Stimulated activated memory B cell treated with anti-CD40 and anti-IgM and Interleukin-4, amounts not matched to agents 10 μg/mL and 1 μg/mL and 100 μg/mL, for 72 hours (primary cell): ENCODE results near the gene COX18.

Source experiments
- ATAC-seq: fragments of 150-1000 bp; cut with Tn5 transposase; 2 replicates; pipeline ENCODE4 v1.10.0; 2021
- H3K27ac Mint-ChIP-seq: one replicate; pipeline ENCODE4 v1.8.0; 2022; ENCODE audit warnings: mild to moderate bottlenecking, mixed read lengths
- H3K27me3 Mint-ChIP-seq: one replicate; pipeline ENCODE4 v1.8.0; 2022; ENCODE audit warnings: mixed read lengths
- H3K36me3 Mint-ChIP-seq: one replicate; pipeline ENCODE4 v1.8.0; 2022; ENCODE audit warnings: mixed read lengths
- H3K4me1 Mint-ChIP-seq: one replicate; pipeline ENCODE4 v1.8.0; 2022; ENCODE audit warnings: mixed read lengths
- H3K4me3 Mint-ChIP-seq: one replicate; pipeline ENCODE4 v1.8.0; 2022; ENCODE audit warnings: mild to moderate bottlenecking, moderate library complexity, mixed read lengths
- H3K9me3 Mint-ChIP-seq: one replicate; pipeline ENCODE4 v1.8.0; 2022; ENCODE audit warnings: mixed read lengths

COX18 gene

DNA sequence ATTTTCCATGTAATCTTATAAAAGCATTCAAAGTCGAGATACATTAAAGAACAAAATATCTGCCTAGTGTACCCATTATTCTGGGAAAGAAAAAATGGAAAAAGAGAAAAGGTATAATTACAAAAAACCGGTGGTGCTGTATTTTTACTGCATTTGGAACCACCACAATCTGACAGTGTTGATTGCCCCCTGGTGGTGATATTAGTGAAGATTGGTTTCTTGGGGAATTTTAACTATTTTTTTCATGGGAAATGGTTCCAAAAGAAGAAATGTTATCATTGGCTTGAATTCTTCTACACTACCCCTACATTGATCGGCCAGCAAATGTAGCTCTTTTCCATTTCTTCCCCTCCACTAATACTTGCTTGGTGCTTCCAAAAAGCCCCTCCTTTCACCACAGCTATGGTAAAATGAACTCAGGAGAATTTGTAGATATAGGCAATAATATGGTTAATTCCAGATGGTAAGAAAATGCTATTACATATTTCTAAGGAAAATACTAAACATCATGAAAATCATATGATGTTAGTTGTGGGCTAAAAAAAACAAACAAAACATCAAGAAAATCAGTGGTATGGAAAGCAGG lies 50.0 kb downstream of the COX18 start:
- peaks cover 8% of the 10 kb centered on the region for H3K27me3 Mint-ChIP-seq
- no peaks in the 10 kb centered on the region for H3K36me3 Mint-ChIP-seq
- H3K4me3 Mint-ChIP-seq = no peak overlapping the region
- no peaks in the 10 kb centered on the region for H3K9me3 Mint-ChIP-seq
- no peak overlapping the region for H3K27ac Mint-ChIP-seq
- H3K4me1 Mint-ChIP-seq = peaks cover 4% of the 10 kb centered on the region
- no peak for ATAC-seq

DNA sequence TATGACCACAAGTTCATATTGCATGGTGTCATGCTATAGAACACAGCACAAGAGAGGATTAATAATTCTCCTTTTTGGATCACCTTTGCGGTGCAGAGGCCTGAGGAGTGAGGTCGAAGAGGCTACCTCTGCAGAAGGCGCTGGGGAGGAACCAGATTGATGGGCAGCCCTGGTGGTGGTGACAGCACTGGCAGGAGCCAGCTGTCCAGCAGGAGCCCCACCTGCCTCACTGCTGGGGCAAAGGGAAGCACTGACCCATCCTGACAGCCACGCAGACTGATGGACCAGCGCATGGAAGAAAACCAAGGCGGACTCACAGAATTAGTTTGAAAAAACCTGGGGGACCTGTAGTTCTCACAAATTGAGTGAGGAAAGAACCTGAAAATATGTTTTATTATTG lies 50.9 kb downstream of the COX18 start:
- H3K27me3 Mint-ChIP-seq = peaks cover 8% of the 10 kb centered on the region
- no peaks in the 10 kb centered on the region for H3K9me3 Mint-ChIP-seq
- no peaks in the 10 kb centered on the region for H3K4me1 Mint-ChIP-seq
- no peak overlapping the region for H3K4me3 Mint-ChIP-seq
- no peaks in the 10 kb centered on the region for H3K36me3 Mint-ChIP-seq
- H3K27ac Mint-ChIP-seq = no peak overlapping the region
- no peak for ATAC-seq

DNA sequence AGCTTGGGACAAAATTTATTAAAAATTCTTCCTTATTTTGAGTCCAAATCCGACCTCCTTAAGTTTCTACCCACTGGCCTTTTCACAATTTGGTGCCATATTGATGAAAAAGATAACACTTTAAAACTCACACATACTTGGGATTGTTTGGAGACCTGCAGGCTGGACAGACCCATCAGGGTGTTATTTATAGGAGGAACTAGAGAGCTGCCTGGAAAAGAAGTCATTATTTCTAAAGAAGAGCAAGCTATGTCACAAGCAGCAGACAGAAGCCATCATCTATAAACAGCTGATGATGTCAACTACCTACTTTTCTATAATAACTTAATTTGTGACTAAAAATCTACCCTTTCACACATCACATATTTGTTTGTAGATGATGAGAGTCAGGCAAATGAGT lies 56.2 kb downstream of the COX18 start:
- Mint-ChIP-seq H3K27me3 (peaks cover 22% of the 10 kb centered on the region), H3K36me3 (peaks cover 7% of the 10 kb centered on the region), H3K4me1 (no peaks in the 10 kb centered on the region), H3K4me3 (no peak overlapping the region), H3K27ac (no peak overlapping the region), H3K9me3 (peaks cover 8% of the 10 kb centered on the region)
- no peak for ATAC-seq

DNA sequence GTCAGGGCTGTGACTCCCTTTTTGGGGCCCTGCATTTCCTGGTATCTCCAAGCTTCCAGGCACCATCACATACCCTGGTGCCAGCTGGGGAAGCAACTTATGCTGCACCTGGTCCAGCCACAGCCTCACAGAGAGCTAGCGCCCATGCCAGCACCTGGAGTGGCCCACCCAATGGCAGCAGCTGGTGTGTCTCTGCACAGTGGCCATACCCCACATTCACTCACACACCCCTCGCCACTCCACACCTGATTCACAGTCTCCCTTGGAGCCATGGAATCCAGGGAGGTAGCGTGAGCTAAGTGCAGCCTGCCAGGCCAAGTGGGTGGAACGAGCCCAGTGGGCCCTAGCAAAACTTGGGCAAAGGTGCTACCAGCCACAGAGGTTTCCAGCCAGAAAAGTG lies 56.8 kb downstream of the COX18 start:
- Mint-ChIP-seq H3K4me3 (no peak overlapping the region), H3K9me3 (peaks cover 8% of the 10 kb centered on the region), H3K27me3 (peaks cover 24% of the 10 kb centered on the region), H3K4me1 (no peaks in the 10 kb centered on the region), H3K27ac (no peak overlapping the region), H3K36me3 (peaks cover 7% of the 10 kb centered on the region)
- no peak for ATAC-seq

DNA sequence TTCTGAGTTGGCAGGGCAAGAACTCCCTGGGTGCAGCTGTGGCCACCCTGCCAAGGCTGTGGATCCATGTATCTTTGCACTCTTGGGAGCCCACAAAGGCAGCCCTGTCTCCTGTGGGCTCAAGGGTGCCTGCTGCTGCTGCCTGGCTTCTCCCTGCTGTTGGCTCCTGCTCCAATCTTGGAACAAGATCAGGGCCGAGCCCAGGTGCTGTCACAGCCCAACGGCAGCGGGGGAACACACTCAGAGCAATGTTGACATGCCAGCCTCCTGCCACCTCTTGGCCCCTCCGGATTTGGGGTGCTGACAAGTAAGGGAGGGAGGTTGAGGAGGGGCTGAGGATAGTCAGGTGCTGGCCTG lies 57.9 kb downstream of the COX18 start:
- Mint-ChIP-seq H3K4me1 (peaks cover 6% of the 10 kb centered on the region), H3K4me3 (no peak overlapping the region), H3K27ac (no peak overlapping the region), H3K36me3 (peaks cover 7% of the 10 kb centered on the region), H3K27me3 (peaks cover 24% of the 10 kb centered on the region), H3K9me3 (peaks cover 8% of the 10 kb centered on the region)
- ATAC-seq = no peak

DNA sequence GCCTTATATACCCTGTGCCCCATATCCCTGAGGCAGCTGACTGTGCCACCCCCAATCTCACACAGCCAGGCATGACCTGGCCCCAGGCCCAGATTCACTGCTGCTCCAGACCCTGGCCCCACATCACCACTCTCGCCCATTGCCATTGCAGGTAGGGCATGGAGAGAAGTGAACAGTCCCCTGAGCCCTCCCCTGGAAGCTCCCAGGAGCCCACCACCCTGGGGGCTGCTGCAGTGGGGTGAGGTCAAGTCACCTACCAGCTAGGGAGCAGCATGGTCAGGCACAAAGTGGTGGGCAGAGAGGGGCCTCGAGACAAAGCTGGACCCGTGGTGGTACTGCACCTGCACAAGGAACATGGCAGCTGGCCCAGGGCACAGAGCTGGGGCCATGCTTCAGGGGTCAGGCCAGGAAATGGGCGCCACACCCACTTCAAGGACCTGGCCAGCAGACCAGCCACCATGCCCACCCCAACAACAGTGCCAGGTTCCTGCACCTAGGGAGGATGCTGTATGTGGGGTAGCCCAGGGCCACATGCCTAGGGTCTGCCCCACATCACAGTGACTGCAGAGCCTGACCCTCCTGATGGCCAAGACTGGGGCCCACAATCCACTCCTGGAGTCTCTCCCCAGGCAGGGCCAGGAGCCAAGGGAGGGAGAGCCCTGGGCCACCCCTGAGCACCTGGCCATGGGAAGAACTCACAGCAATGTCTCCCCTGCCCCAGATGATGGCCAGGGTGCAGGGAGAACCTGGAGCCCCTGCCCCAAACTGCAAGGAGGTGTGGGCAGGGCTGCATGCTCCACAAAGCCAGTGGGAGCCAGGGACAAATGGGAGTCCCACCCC lies 58.5 kb downstream of the COX18 start:
- H3K9me3 Mint-ChIP-seq = peaks cover 8% of the 10 kb centered on the region
- H3K36me3 Mint-ChIP-seq = peaks cover 7% of the 10 kb centered on the region
- H3K4me1 Mint-ChIP-seq = peaks cover 12% of the 10 kb centered on the region
- H3K27me3 Mint-ChIP-seq = peaks cover 24% of the 10 kb centered on the region
- H3K27ac Mint-ChIP-seq = no peak overlapping the region
- no peak for ATAC-seq
- no peak overlapping the region for H3K4me3 Mint-ChIP-seq

DNA sequence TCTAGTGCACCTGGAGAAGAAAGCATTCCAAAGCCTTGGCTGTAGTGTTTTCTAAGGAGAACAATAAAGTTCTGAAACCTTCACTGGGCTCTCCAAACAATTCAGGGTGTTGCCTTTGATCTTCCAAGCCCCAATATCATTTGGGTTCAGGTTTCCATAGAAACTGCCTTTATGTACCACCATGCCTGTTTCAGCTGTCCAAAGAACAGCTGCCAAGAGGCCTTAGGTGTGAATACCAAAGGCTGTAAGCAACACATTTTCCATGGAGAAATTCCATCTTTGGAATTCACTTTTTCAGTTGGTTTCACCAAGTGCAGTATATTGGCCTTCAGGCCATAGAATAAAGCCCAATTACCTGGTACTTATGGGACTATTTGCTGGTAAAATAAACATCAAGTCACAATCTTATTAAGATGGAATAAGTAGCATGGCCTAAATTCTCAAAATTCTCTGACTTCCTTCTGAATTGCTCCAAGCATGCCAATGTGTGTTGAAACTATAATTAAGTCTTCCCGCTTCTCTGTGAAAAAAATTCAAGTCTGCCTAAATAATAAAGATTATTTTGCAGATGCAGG lies 61.9 kb downstream of the COX18 start:
- H3K4me1 Mint-ChIP-seq = peaks cover 14% of the 10 kb centered on the region
- ATAC-seq = no peak

DNA sequence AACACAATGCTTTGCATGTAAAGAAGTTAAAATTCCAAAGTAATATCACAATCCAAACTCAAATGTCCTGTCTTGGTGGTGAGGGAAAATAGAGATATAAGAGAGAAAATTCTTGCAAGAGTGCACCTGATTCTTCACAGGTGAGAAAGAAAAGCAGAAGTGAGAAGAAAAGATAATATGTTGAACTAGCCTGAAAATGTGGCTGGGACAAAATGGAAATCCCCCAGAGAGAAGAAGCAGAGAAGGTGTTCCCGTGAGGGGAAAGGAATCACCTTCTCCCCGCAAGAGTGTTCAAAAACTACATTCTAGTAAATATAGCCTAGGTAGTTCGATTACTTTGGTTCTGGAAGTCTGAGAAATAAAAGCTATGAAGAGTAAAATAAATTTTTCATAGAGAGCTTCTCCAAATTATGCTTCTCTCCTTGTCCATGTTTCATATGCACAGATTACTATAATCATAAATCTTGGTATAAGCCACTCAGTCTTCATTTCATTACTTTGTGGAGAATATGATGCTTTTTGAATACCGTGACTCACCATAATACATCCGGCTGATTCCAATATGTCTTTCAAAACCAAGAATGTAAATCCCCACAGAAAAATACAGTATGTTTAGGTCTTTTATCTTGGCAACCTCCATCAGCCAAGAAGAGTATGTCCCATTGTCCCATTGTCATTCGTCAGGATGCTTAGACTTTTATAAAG lies 63.1 kb downstream of the COX18 start:
- H3K36me3 Mint-ChIP-seq = peaks cover 7% of the 10 kb centered on the region
- H3K9me3 Mint-ChIP-seq = peaks cover 8% of the 10 kb centered on the region
- no peak overlapping the region for H3K4me3 Mint-ChIP-seq
- peaks cover 15% of the 10 kb centered on the region for H3K27me3 Mint-ChIP-seq
- H3K27ac Mint-ChIP-seq = no peak overlapping the region
- peak; percentile 57 for ATAC-seq
- peaks cover 14% of the 10 kb centered on the region for H3K4me1 Mint-ChIP-seq

More for the DNA sequence above, 61.9 kb downstream of the COX18 start:
- Mint-ChIP-seq H3K9me3 (peaks cover 8% of the 10 kb centered on the region), H3K4me3 (no peak overlapping the region), H3K27me3 (peaks cover 15% of the 10 kb centered on the region), H3K27ac (no peak overlapping the region), H3K36me3 (peaks cover 7% of the 10 kb centered on the region)

DNA sequence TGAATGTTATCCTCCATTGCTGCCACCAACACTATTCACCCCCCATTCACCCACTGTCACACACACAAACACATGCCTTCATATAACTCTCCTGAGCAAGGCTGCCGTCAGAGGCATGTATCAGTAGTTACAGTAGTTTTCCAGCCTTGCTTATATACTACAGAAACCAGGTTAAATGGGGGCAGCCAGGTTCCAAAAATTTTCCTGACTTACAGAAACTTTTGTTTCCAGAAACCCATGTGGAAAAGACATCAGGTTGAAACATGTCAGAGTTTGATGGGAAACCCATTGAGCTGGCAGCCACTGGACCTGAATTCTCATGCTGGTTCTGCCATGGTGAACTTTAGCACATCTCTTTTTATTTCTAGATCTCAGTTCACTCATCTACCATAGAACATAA lies 64.0 kb downstream of the COX18 start:
- ATAC-seq = no peak
- no peak overlapping the region for H3K27ac Mint-ChIP-seq
- no peak overlapping the region for H3K4me3 Mint-ChIP-seq

More for the DNA sequence above, 64.0 kb downstream of the COX18 start:
- H3K9me3 Mint-ChIP-seq = peaks cover 8% of the 10 kb centered on the region
- peaks cover 14% of the 10 kb centered on the region for H3K4me1 Mint-ChIP-seq
- peaks cover 15% of the 10 kb centered on the region for H3K27me3 Mint-ChIP-seq
- peaks cover 7% of the 10 kb centered on the region for H3K36me3 Mint-ChIP-seq
